ENCODE results near the gene NADSYN1.
"Not testable (repeated sequence)": the region's sequence is repeated elsewhere in the genome, so short reads cannot be mapped to it uniquely, and the experiment has no call there.

The NADSYN1 gene

GRCh38 chr11:71505001-71505400 lies 52.0 kb downstream of the NADSYN1 start:
- intact Hi-C loops (cut with DNase I) = no loop called here
- no peak for DNase-seq

DNA sequence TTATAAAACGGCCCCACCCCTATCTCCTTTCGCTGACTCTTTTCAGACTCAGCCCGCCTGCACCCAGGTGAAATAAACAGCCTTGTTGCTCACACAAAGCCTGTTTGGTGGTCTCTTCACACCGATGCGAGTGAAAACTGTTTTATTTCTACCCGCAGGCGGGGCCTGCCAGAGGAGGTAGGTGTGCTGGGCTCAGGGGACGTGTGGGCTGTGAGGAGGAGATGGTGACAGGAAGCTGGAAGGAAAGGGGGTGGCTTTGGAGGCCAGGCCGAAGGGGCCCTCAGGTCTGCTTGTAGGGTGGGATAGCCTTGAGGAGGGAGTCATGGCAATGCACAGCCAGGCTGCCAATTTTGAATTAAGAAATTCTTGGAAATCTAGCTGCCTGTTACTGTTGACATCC lies 52.8 kb downstream of the NADSYN1 start:
- DNase-seq = no peak
- intact Hi-C loops (cut with DNase I) = no loop called here

GRCh38 chr11:71507102-71507501 lies 54.1 kb downstream of the NADSYN1 start:
- DNase-seq = peak in 1 of 10 donors; percentile 26
- intact Hi-C loops (cut with DNase I) = no loop called here

- intact Hi-C loops (cut with DNase I) = no loop called here
- DNase-seq = peak in 1 of 10 donors; percentile 81
Observed at GRCh38 chr11:71518506-71519471, 65.8 kb downstream of the NADSYN1 start.

- intact Hi-C loops (cut with DNase I) = no loop called here
Observed at GRCh38 chr11:71519546-71519945, 66.5 kb downstream of the NADSYN1 start.

GRCh38 chr11:71525188-71525937 lies 72.4 kb downstream of the NADSYN1 start:
- no peak for DNase-seq
- intact Hi-C loops (cut with DNase I) = no loop called here

More at GRCh38 chr11:71519546-71519945, 66.5 kb downstream of the NADSYN1 start:
- DNase-seq = no peak

GRCh38 chr11:71525938-71526495 lies 73.0 kb downstream of the NADSYN1 start:
- intact Hi-C loops (cut with DNase I) = no loop called here
- DNase-seq = no peak

DNA sequence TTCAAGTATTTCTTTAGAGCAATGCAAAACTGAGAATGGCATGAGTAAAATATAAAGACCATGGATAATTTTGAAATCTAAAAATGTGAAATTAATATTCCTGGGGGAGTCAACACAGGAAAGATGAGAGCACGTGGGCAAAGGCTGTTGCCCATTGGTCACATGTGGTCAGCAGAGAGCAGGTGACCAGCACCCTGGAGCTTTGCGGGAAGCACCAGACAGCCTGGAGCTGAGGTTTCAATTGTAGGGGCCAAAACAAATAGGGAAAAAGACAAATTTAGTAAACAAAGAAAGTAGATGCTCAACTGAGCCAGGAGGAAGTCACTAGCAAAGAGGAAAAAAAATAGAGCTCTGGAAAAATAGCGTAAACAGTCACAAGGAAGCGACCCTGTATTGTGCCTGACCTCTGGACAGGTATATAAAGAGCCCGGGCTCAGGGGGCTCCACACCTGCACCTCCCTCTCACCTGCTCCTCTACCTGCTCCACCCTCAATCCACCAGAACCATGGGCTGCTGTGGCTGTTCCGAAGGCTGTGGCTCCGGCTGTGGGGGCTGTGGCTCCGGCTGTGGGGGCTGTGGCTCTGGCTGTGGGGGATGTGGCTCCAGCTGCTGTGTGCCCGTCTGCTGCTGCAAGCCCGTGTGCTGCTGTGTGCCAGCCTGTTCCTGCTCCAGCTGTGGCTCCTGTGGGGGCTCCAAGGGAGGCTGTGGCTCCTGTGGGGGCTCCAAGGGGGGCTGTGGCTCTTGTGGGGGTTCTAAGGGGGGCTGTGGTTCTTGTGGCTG lies 74.0 kb downstream of the NADSYN1 start, which contains the start of gene KRTAP5-7:
TSS of gene KRTAP5-7 (plus strand) at position 472 of the 780 bp plus-strand sequence. CDS start at position 506, 34 bp downstream.
- DNase-seq; intact Hi-C loops (cut with DNase I): not testable (repeated sequence)

DNA sequence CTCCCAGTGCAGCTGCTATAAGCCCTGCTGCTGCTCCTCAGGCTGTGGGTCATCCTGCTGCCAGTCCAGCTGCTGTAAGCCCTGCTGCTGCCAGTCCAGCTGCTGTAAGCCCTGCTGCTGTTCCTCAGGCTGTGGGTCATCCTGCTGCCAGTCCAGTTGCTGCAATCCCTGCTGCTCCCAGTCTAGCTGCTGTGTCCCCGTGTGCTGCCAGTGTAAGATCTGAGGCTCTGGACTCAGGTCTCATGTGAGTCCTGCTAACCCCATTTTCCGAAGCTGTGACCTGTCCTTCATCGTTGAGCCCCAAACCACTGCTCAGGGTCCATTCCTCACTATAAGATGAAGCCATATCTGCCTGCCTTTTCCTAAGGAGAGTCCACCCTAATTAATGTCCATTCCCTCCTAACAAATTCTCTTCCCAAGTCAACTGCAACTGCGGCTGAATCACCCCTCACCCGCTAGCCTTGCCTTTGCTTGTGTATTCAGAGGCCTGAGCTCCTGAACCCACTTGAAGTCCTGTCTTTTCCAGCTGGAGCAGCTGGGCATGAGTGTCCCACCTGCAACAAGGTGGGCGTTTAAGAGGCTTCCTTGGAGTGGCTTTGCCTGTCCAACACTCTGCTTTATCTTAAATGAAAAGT lies 74.7 kb downstream of the NADSYN1 start:
- peak in 1 of 10 donors; percentile 10 for DNase-seq
- intact Hi-C loops (cut with DNase I) = no loop called here

GRCh38 chr11:71530602-71531001 lies 77.6 kb downstream of the NADSYN1 start:
- intact Hi-C loops (cut with DNase I) = no loop called here
- no peak for DNase-seq

DNA sequence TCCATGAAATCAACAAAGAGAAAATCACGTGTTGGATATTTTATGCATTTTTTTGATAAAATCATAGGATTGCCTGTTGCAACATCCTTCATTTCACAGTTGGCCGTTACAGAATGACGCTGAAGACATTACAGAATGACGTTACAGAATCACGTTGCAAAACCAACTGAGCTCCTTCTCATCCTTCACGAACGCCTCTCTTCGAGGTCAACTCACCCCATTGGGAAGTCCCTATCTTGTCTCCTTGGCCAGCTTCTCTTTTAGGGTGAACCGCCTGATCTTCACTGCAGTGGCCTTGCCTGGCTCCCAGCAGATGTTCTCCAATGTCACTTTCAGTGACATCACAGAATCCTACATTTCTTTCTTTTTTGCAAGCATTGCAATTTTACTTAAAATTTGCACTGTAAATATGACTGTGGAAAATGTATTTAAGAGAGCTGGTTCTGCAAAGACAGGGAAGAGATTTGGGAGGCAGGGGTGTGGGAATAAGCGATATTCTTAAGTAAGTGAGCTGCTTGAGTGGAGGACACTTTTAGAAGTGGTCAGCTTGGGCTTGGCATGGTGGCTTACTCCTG lies 79.1 kb downstream of the NADSYN1 start:
- intact Hi-C loops (cut with DNase I) = no loop called here

GRCh38 chr11:71534711-71535608 lies 82.0 kb downstream of the NADSYN1 start:
- DNase-seq; intact Hi-C loops (cut with DNase I): not testable (repeated sequence)

More for the DNA sequence above, 79.1 kb downstream of the NADSYN1 start:
- DNase-seq = no peak

DNA sequence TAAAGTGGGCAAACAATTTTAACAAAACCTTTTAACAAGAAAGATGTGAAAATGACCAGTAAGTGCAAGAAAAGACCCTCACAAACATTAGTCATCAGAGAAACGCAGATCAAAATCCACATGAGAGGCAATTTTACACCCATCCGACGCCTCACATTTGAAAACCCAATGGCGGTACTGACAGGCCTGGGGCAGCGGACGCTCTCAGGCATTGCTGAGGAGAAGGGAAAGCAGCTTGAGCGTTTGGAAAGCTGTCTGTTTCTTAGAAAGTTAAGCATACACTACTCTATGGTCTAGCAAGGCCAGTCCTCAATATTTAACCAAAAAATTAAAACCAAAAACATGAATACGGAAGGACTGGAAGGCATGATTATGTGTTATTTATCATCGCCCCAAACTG lies 82.8 kb downstream of the NADSYN1 start:
- no peak for DNase-seq
- intact Hi-C loops (cut with DNase I) = no loop called here

DNA sequence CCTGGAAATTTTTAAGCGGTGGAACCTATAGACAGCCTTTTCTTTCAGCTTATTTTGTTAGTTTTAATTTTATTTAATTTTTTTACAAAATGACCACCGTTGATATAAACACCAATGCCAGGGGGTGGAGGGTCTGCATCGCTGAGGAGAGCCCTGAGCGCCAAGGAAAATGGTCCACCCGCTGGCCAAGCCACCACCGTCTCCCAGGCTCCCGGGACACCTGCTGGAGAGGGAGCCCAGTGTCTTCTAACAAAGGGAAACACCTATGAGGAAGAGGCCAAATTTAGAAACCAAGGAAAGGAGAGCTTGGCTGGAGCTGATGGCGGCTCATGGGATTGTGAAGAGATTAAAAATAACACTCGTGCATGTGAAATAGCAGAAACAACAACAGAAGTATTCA lies 84.5 kb downstream of the NADSYN1 start:
- DNase-seq = peak in 1 of 10 donors; percentile 55
- intact Hi-C loops (cut with DNase I) = no loop called here

GRCh38 chr11:71537977-71538665 lies 85.1 kb downstream of the NADSYN1 start, which contains the start of gene KRTAP5-8:
Gene KRTAP5-8, plus strand, starts transcription at chr11:71538025. Its CDS starts 31 bp downstream, at chr11:71538056.
- DNase-seq = peak in 1 of 10 donors; percentile 26
- intact Hi-C loops (cut with DNase I) = not testable (repeated sequence)

DNA sequence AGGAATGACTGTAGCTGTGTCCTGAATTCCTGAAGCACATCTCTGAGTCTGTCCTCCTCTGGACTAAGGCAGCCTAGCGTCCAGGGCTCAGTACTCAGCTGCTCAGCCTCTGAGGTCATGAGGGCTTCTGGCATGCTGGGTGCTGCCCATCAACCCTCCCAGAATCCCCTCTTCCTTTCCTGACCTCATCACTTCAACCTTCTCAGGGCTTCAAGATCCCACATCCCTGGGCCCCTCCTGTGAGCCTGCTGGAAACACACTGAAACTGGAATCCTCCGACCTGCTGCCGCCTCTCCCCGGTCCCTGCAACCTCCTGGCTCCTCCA lies 85.6 kb downstream of the NADSYN1 start:
- intact Hi-C loops (cut with DNase I) = no loop called here
- peak in 1 of 10 donors; percentile 22 for DNase-seq

- peak in 1 of 10 donors; percentile 18 for DNase-seq
- intact Hi-C loops (cut with DNase I) = no loop called here
Observed at GRCh38 chr11:71539017-71539416, 86.0 kb downstream of the NADSYN1 start.

GRCh38 chr11:71539971-71540370 lies 87.0 kb downstream of the NADSYN1 start:
- intact Hi-C loops (cut with DNase I); DNase-seq: not testable (repeated sequence)
